Measurements from ENCODE around the gene GRK5. TPM values are rescaled to one million over a fixed set of nuclear protein-coding genes. Genes with fewer than 3 reads are reported as not detected.
"Not testable (repeated sequence)": the region's sequence is repeated elsewhere in the genome, so short reads cannot be mapped to it uniquely, and the experiment has no call there.

GRK5 gene
- total RNA-seq, 1 donor from 2014 or later, result 25.3 TPM

DNA sequence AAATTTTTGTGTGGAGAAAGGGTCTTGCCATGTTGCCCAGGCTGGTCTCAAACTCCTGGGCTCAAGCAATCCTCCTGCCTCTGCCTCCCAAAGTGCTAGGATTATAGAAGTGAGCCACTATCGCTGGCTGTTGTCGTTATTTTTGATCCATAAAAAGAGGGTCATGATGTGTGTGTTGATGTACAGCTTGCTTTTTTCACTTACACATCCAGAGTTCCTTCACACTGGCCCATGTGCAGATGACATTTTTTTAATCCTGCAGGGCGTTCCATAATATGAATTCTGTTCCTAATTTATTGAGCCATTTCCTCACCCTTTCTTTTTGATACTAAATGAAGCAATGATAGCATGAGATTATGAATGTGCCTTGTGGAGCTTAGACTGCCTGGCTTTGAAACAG, 40.8 kb downstream of the GRK5 start:
- no peak overlapping the region for H3K4me3 Mint-ChIP-seq
- H3K4me1 Mint-ChIP-seq (ENCODE audit: low read depth), result peaks cover 43% of the 10 kb centered on the region
- DNase-seq (ENCODE audit: low spot score), result no peak
- H3K36me3 Mint-ChIP-seq (ENCODE audit: low read depth), result peaks cover 20% of the 10 kb centered on the region
- H3K27me3 Mint-ChIP-seq (ENCODE audit: insufficient read depth), result no peaks in the 10 kb centered on the region
- H3K27ac Mint-ChIP-seq, result no peak overlapping the region
- intact Hi-C loops (cut with micrococcal nuclease), result no loop called here
- no peaks in the 10 kb centered on the region for H3K9me3 Mint-ChIP-seq

DNA sequence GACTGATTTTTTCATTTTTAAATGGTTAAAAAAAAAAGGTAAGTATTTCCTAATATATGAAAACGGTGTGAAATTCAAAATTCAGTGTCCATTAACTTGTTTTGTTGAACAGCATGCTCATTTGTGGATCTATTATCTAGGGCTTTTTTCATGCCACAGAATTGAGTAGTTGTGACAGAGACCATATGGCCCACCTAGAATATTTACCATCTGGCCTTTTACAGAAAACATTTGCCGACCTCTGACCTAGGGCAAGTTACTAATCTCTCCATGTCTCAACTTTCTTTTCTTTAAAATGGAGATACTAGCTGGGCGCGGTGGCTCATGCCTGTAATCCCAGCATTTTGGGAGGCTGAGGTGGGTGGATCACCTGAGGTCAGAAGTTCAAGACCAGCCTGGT, 41.3 kb downstream of the GRK5 start:
- Mint-ChIP-seq H3K27ac (no peak overlapping the region), H3K27me3 (ENCODE audit: insufficient read depth) (no peaks in the 10 kb centered on the region), H3K4me3 (no peak overlapping the region), H3K36me3 (ENCODE audit: low read depth) (peaks cover 18% of the 10 kb centered on the region), H3K9me3 (no peaks in the 10 kb centered on the region), H3K4me1 (ENCODE audit: low read depth) (peaks cover 44% of the 10 kb centered on the region)
- intact Hi-C loops (cut with micrococcal nuclease), result no loop called here
- no peak for DNase-seq (ENCODE audit: low spot score)

- Mint-ChIP-seq H3K36me3 (ENCODE audit: low read depth) (peaks cover 21% of the 10 kb centered on the region), H3K27me3 (ENCODE audit: insufficient read depth) (no peaks in the 10 kb centered on the region), H3K9me3 (no peaks in the 10 kb centered on the region), H3K27ac (peak overlapping the region; percentile 23), H3K4me1 (ENCODE audit: low read depth) (peaks cover 47% of the 10 kb centered on the region), H3K4me3 (no peak overlapping the region)
- DNase-seq (ENCODE audit: low spot score), result no peak
- intact Hi-C loops (cut with micrococcal nuclease), result loop anchor here (1.0 to 2.0 kb wide), 3 partner anchors 18 to 65 kb away; no protein-coding TSS in a partner anchor
Measured at GRCh38 chr10:119250641-119251314, 43.4 kb downstream of the GRK5 start.

DNA sequence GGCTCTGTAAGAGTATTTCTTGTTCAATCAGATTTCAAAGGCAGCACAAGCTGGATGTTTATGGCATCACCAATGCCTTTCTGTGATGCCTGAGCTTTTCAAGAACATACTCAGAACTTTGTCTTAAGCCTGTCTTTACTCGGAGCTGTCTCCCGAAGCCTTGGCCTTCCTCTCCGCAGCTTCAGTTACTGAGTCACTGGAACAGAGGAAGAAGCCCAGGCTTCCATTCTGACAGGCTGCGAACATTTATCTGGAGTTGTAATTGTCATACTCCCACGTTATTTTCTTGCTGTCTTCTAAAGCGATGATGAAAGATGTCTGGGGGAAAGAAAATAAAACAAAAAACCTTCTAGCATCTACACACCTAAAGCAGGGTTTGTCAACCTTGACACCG, 43.9 kb downstream of the GRK5 start:
- H3K36me3 Mint-ChIP-seq (ENCODE audit: low read depth), result peaks cover 18% of the 10 kb centered on the region
- no peaks in the 10 kb centered on the region for H3K9me3 Mint-ChIP-seq
- peaks cover 47% of the 10 kb centered on the region for H3K4me1 Mint-ChIP-seq (ENCODE audit: low read depth)
- DNase-seq (ENCODE audit: low spot score), result no peak
- no peak overlapping the region for H3K4me3 Mint-ChIP-seq
- no peaks in the 10 kb centered on the region for H3K27me3 Mint-ChIP-seq (ENCODE audit: insufficient read depth)
- intact Hi-C loops (cut with micrococcal nuclease), result loop anchor here (2.0 kb wide), 1 partner anchor 19 kb away; no protein-coding TSS in a partner anchor
- no peak overlapping the region for H3K27ac Mint-ChIP-seq

- no peak overlapping the region for H3K27ac Mint-ChIP-seq
- H3K27me3 Mint-ChIP-seq (ENCODE audit: insufficient read depth), result no peaks in the 10 kb centered on the region
- no peaks in the 10 kb centered on the region for H3K9me3 Mint-ChIP-seq
- H3K4me1 Mint-ChIP-seq (ENCODE audit: low read depth), result peaks cover 54% of the 10 kb centered on the region
- peaks cover 18% of the 10 kb centered on the region for H3K36me3 Mint-ChIP-seq (ENCODE audit: low read depth)
- intact Hi-C loops (cut with micrococcal nuclease), result no loop called here
- H3K4me3 Mint-ChIP-seq, result no peak overlapping the region
- no peak for DNase-seq (ENCODE audit: low spot score)
Measured at GRCh38 chr10:119252051-119252465, 44.7 kb downstream of the GRK5 start.

DNA sequence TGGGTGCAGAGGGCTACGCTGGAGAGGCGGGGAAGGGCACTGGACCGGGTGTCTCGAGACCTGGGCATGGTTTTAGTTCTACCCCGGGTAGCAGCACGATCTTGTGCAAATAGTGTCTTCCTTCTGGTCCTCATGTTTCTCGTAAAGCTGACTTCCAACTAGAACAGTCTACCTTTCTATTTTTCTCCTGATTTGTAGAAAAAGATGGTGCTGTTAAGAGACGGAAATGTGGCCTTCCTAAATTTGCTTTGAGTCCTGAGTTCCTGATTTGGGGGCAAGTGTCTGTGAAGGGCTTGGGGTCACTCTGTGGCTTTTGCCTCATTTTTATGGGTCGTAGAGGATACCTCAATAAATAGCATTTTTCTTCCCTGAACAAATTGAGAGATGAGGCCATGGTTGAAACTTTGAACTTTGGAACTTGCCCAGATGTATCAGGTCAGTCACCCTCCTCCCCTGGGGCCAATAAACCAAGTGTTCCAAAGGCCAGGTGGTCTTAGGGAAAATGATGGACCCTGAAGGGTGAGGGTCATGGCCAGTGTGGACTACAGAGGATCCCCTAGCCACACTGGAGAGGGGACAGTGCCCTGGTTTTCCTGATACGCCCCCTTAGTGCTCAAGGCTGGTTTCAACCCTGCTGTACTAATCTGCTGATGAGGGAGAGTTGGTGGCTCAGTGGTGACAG, 45.2 kb downstream of the GRK5 start:
- Mint-ChIP-seq H3K27me3 (ENCODE audit: insufficient read depth) (no peaks in the 10 kb centered on the region), H3K27ac (peak overlapping the region; percentile 82), H3K4me3 (no peak overlapping the region), H3K36me3 (ENCODE audit: low read depth) (peaks cover 18% of the 10 kb centered on the region), H3K9me3 (no peaks in the 10 kb centered on the region), H3K4me1 (ENCODE audit: low read depth) (peaks cover 54% of the 10 kb centered on the region)
- intact Hi-C loops (cut with micrococcal nuclease), result no loop called here
- DNase-seq (ENCODE audit: low spot score), result no peak

DNA sequence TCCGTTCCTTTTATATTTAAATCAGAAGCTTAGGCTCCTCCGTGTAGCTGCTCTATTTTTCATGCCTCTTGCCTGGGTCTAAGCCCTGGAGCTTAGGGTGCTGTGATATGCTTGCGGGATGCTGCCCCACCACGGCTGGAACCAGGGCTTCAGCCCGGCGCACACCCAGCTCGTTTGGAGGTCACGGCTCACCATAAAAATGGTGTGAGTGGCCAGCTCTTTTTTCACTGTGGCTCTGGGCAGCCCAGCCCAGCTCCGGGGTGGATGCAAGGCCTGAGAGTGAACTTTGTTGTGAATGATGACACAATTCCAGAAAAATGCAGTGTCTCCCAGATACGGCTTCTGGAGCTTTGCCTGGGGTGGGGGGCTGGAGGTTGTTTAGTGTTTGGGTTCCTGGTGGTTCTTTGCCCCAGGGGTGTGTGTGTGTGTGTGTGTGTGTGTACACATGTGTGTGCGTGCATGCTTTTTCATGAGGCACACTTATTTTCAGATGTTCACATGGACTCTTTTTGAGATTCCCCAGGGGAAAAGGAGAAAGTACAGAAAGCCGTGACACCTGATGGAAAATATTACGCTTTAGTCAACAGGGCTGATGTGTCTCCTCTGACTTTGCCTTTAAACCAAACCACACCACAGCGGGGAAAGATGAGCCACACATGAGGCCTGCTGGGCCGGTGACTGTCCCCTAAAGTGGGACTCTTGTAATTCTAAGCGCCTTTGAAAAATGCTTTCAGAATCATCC, 46.2 kb downstream of the GRK5 start:
- intact Hi-C loops (cut with micrococcal nuclease), result loop anchor here (1.0 to 2.0 kb wide), 4 partner anchors 16 to 62 kb away; no protein-coding TSS in a partner anchor
- H3K27me3 Mint-ChIP-seq (ENCODE audit: insufficient read depth), result no peaks in the 10 kb centered on the region
- DNase-seq (ENCODE audit: low spot score), result no peak
- H3K36me3 Mint-ChIP-seq (ENCODE audit: low read depth), result peaks cover 20% of the 10 kb centered on the region
- H3K4me3 Mint-ChIP-seq, result peak overlapping the region; percentile 15
- peaks cover 63% of the 10 kb centered on the region for H3K4me1 Mint-ChIP-seq (ENCODE audit: low read depth)
- peak overlapping the region; percentile 88 for H3K27ac Mint-ChIP-seq
- H3K9me3 Mint-ChIP-seq, result no peaks in the 10 kb centered on the region

- Mint-ChIP-seq H3K4me3 (no peak overlapping the region), H3K27ac (peak overlapping the region; percentile 88), H3K4me1 (ENCODE audit: low read depth) (peaks cover 64% of the 10 kb centered on the region), H3K27me3 (ENCODE audit: insufficient read depth) (no peaks in the 10 kb centered on the region), H3K36me3 (ENCODE audit: low read depth) (peaks cover 22% of the 10 kb centered on the region), H3K9me3 (no peaks in the 10 kb centered on the region)
- no peak for DNase-seq (ENCODE audit: low spot score)
- intact Hi-C loops (cut with micrococcal nuclease), result loop anchor here (1.0 to 2.0 kb wide), 4 partner anchors 15 to 61 kb away; no protein-coding TSS in a partner anchor
Measured at GRCh38 chr10:119254335-119254734, 47.0 kb downstream of the GRK5 start.

DNA sequence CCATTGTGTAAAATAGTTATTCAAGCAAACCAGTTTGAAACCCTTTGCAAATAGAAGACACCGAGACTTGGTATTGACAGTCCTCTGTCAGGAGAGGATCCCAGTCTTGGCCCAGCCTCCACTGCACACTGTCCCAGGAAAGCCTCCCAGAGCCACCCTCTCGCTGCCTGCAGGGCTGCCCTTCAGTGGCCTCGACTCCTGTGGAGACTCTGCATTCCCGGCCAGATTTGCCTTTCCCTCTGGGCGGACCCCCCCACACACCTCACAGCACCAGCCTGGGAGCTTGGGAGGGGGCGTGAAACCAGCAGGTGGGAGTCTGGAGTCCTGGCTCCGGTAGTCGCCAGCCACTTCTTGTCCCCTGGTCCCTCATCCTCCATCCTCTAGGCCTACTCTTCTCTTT, 48.7 kb downstream of the GRK5 start:
- DNase-seq (ENCODE audit: low spot score), result no peak
- intact Hi-C loops (cut with micrococcal nuclease), result no loop called here
- no peak overlapping the region for H3K4me3 Mint-ChIP-seq
- H3K4me1 Mint-ChIP-seq (ENCODE audit: low read depth), result peaks cover 52% of the 10 kb centered on the region
- H3K27me3 Mint-ChIP-seq (ENCODE audit: insufficient read depth), result no peaks in the 10 kb centered on the region
- H3K27ac Mint-ChIP-seq, result no peak overlapping the region
- H3K9me3 Mint-ChIP-seq, result no peaks in the 10 kb centered on the region
- peaks cover 21% of the 10 kb centered on the region for H3K36me3 Mint-ChIP-seq (ENCODE audit: low read depth)

- H3K4me1 Mint-ChIP-seq (ENCODE audit: low read depth), result peaks cover 44% of the 10 kb centered on the region
- H3K27me3 Mint-ChIP-seq (ENCODE audit: insufficient read depth), result no peaks in the 10 kb centered on the region
- DNase-seq (ENCODE audit: low spot score), result no peak
- intact Hi-C loops (cut with micrococcal nuclease), result no loop called here
- no peak overlapping the region for H3K4me3 Mint-ChIP-seq
- H3K9me3 Mint-ChIP-seq, result no peaks in the 10 kb centered on the region
- H3K27ac Mint-ChIP-seq, result no peak overlapping the region
- peaks cover 20% of the 10 kb centered on the region for H3K36me3 Mint-ChIP-seq (ENCODE audit: low read depth)
Measured at GRCh38 chr10:119256897-119257296, 49.5 kb downstream of the GRK5 start.

GRCh38 chr10:119257899-119258419, 50.6 kb downstream of the GRK5 start:
- intact Hi-C loops (cut with micrococcal nuclease), result no loop called here
- no peak overlapping the region for H3K27ac Mint-ChIP-seq
- no peak overlapping the region for H3K4me3 Mint-ChIP-seq
- peaks cover 36% of the 10 kb centered on the region for H3K4me1 Mint-ChIP-seq (ENCODE audit: low read depth)
- H3K9me3 Mint-ChIP-seq, result no peaks in the 10 kb centered on the region
- H3K27me3 Mint-ChIP-seq (ENCODE audit: insufficient read depth), result no peaks in the 10 kb centered on the region
- peaks cover 17% of the 10 kb centered on the region for H3K36me3 Mint-ChIP-seq (ENCODE audit: low read depth)
- DNase-seq (ENCODE audit: low spot score), result no peak

DNA sequence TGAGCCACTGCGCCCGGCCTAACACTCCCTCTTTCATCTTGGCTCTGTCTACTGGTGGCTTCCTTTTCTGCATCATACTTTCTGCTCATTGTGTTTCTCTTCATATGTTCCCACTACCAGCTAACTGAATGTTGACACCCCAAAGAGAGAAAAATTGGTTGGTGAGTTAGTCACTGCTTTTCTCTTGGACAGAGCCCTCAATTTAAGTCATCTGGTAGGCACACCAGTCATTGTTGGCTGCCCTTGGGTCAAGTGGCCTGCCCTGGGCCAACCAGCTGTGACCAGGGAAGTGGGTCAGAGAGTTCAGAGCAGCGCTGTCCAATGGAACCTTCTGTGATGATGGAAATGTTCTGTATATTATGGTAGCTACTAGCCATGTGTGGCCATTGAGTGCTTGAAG, 52.0 kb downstream of the GRK5 start:
- H3K4me3 Mint-ChIP-seq, result no peak overlapping the region
- H3K27me3 Mint-ChIP-seq (ENCODE audit: insufficient read depth), result no peaks in the 10 kb centered on the region
- DNase-seq (ENCODE audit: low spot score), result no peak
- peaks cover 14% of the 10 kb centered on the region for H3K36me3 Mint-ChIP-seq (ENCODE audit: low read depth)
- H3K4me1 Mint-ChIP-seq (ENCODE audit: low read depth), result peaks cover 32% of the 10 kb centered on the region
- no peaks in the 10 kb centered on the region for H3K9me3 Mint-ChIP-seq
- intact Hi-C loops (cut with micrococcal nuclease), result no loop called here
- H3K27ac Mint-ChIP-seq, result no peak overlapping the region

DNA sequence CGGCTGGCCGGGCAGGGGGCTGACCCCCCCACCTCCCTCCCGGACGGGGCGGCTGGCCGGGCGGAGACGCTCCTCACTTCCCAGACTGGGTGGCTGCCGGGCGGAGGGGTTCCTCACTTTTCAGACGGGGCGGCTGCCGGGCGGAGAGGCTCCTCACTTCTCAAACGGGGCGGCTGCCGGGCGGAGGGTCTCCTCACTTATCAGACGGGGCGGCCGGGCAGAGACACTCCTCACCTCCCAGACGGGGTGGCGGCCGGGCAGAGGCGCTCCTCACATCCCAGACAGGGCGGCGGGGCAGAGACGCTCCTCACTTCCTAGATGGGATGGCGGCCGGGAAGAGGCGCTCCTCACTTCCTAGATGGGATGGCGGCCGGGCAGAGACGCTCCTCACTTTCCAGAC, 53.6 kb downstream of the GRK5 start:
- H3K27me3 Mint-ChIP-seq (ENCODE audit: insufficient read depth); intact Hi-C loops (cut with micrococcal nuclease); H3K4me3 Mint-ChIP-seq; H3K27ac Mint-ChIP-seq; H3K9me3 Mint-ChIP-seq; DNase-seq (ENCODE audit: low spot score): not testable (repeated sequence)
- Mint-ChIP-seq H3K4me1 (ENCODE audit: low read depth) (peaks cover 36% of the 10 kb centered on the region), H3K36me3 (ENCODE audit: low read depth) (peaks cover 20% of the 10 kb centered on the region)

Measured in activated T-helper 1 cell treated with anti-CD3 and anti-CD28 coated beads, Interleukin-12 subunit alpha, Interleukin-12 subunit beta, Interleukin-2, Interleukin-4 antibody, amounts not matched to agents 30 ng/mL and 10 ng/mL and 1 ng/mL, durations not matched to agents 14 hours and 24 hours and 36 hours (primary cell).